SU-DHL-6 (cell line): ENCODE measurements around the gene SRPK2.

Experiments used
- H2AFZ ChIP-seq: fragments of 200-600 bp; sonication (generic); 2 replicates; pipeline ENCODE4 v1.6.1; 2014; ENCODE audit warnings: low read depth, mild to moderate bottlenecking, moderate library complexity, mixed read lengths, antibody characterized with exemption, low read length; ENCODE audit not compliant: severe bottlenecking
- H3F3A ChIP-seq: fragments of 200-600 bp; shearing (Covaris generic); 2 replicates; pipeline ENCODE4 v1.6.0; 2016; ENCODE audit warnings: antibody characterized with exemption, mild to moderate bottlenecking; ENCODE audit not compliant: insufficient read depth
- H3K27ac ChIP-seq: fragments of 200-600 bp; sonication (generic); 2 replicates; pipeline ENCODE4 v1.5.1; 2016; ENCODE audit warnings: low read depth, mild to moderate bottlenecking, low read length, moderate library complexity, mixed read lengths
- H3K27me3 ChIP-seq: fragments of 200-600 bp; sonication (generic), shearing (Covaris generic); 2 replicates; pipeline ENCODE4 v1.6.0; 2014; ENCODE audit warnings: mild to moderate bottlenecking, low read length
- H3K36me3 ChIP-seq: fragments of 200-600 bp; sonication (generic); 2 replicates; pipeline ENCODE4 v1.6.1; 2014; ENCODE audit warnings: mild to moderate bottlenecking, low read length, mixed read lengths
- H3K4me2 ChIP-seq: fragments of 300-600, 200-600 bp; shearing (Covaris generic), sonication (generic); 2 replicates; pipeline ENCODE4 v1.6.0; 2014; ENCODE audit warnings: low read length, low read depth, mild to moderate bottlenecking; ENCODE audit not compliant: poor library complexity, severe bottlenecking
- H3K4me3 ChIP-seq: fragments of 200-600 bp; sonication (generic); 2 replicates; pipeline ENCODE4 v1.5.1; 2014; ENCODE audit warnings: antibody characterized with exemption, low read length, mild to moderate bottlenecking, mixed read lengths; ENCODE audit not compliant: insufficient read depth, poor library complexity, severe bottlenecking
- H3K79me2 ChIP-seq: fragments of 200-600 bp; sonication (generic); 2 replicates; pipeline ENCODE4 v1.6.1; 2014; ENCODE audit warnings: mild to moderate bottlenecking, low read length, moderate library complexity; ENCODE audit not compliant: insufficient read depth
- H3K9ac ChIP-seq: fragments of 200-600 bp; sonication (generic); 2 replicates; pipeline ENCODE4 v1.7.0; 2014; ENCODE audit warnings: mild to moderate bottlenecking, low read length
- H3K9me2 ChIP-seq: fragments of 200-600 bp; sonication (generic); replicated peaks from 2 replicates; pipeline ENCODE4 v1.6.1; 2014; ENCODE audit warnings: low read length; ENCODE audit not compliant: insufficient read depth
- H3K9me3 ChIP-seq: fragments of 200-600 bp; sonication (generic); 2 replicates; pipeline ENCODE4 v1.6.1; 2014; ENCODE audit warnings: low read length, mixed read lengths; ENCODE audit not compliant: insufficient read depth
- H4K20me1 ChIP-seq: fragments of 200-600 bp; sonication (generic); 2 replicates; pipeline ENCODE4 v1.6.1; 2014; ENCODE audit warnings: low read depth, mild to moderate bottlenecking, antibody characterized with exemption, low read length, moderate library complexity, mixed read lengths
- EZH2phosphoT487 ChIP-seq: fragments of 200-600 bp; sonication (generic), shearing (Covaris generic); conservative IDR thresholded peaks from 2 replicates; pipeline ENCODE4 v1.6.1; 2018; ENCODE audit warnings: mild to moderate bottlenecking, antibody characterized with exemption, low read length, moderate library complexity, mixed read lengths
- TF ChIP-seq, protein P1 (sequence below): fragments of 200-600 bp; sonication (generic); IDR thresholded peaks from one replicate; pipeline ENCODE4 v1.5.1; 2017; ENCODE audit warnings: antibody characterized with exemption, mild to moderate bottlenecking, low read length, moderate library complexity; ENCODE audit not compliant: insufficient read depth, poor library complexity, severe bottlenecking

SRPK2 gene

DNA sequence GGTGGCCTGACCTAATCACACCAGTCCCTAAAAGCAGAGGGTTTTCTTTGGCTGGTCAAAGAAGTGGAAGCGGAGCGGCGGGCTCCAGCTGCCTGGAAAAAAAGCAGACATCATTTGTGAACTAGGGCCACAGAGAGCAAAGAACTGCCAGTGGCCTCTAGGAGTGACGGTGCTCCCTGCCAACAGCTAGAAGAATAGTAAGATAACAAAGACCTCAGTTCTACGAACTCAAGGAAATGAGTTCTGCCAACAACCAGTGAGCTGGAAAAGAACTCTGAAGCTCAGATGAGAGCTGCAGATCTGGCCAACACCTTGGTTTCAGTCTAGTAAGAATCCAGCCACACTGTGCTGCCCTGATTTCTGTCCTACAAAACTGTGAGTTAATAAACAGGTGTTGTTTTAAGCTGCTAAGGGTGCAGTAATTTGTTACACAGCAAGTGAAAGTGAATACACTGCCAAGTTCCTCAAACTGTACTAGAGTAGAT, 178.0 kb downstream of the SRPK2 start:
- Histone ChIP-seq H3K9ac (no peak overlapping the region), H3K27me3 (no peaks in the 10 kb centered on the region), H3K4me3 (no peak overlapping the region), H2AFZ (no peak overlapping the region), H3K9me2 (no peaks in the 10 kb centered on the region), H3F3A (no peaks in the 10 kb centered on the region), H3K9me3 (no peaks in the 10 kb centered on the region), H3K79me2 (peaks cover 52% of the 10 kb centered on the region), H3K27ac (no peak overlapping the region), H3K4me2 (peak overlapping the region; percentile 1), H4K20me1 (peaks cover 6% of the 10 kb centered on the region; the same call in 1 of the 2 replicates), H3K36me3 (no peaks in the 10 kb centered on the region)
- TF ChIP-seq EZH2phosphoT487, result no peak
- TF ChIP-seq, protein P1, sequence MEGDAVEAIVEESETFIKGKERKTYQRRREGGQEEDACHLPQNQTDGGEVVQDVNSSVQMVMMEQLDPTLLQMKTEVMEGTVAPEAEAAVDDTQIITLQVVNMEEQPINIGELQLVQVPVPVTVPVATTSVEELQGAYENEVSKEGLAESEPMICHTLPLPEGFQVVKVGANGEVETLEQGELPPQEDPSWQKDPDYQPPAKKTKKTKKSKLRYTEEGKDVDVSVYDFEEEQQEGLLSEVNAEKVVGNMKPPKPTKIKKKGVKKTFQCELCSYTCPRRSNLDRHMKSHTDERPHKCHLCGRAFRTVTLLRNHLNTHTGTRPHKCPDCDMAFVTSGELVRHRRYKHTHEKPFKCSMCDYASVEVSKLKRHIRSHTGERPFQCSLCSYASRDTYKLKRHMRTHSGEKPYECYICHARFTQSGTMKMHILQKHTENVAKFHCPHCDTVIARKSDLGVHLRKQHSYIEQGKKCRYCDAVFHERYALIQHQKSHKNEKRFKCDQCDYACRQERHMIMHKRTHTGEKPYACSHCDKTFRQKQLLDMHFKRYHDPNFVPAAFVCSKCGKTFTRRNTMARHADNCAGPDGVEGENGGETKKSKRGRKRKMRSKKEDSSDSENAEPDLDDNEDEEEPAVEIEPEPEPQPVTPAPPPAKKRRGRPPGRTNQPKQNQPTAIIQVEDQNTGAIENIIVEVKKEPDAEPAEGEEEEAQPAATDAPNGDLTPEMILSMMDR, result no peak

DNA sequence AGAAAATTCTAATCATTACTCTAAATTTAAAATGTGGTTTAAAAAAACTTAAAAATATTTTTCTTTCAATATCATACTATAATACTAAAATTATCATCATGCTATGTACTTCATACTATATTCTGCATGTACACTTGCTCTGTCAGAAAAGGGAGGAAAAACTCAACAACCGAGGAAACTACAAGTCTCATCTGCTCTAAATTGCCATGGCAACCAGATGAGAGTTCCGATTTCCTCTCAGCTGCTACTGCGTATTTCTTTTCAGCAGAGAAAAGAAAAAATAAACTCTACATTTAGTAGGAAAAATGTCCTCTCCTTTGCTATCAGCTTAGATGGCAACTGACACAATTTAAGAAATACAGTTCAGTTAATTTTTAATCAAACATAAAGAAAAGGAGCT, 178.9 kb downstream of the SRPK2 start:
- Histone ChIP-seq H3K9ac (no peak overlapping the region), H3K36me3 (no peaks in the 10 kb centered on the region), H4K20me1 (no peaks in the 10 kb centered on the region), H3K27me3 (no peaks in the 10 kb centered on the region), H3K4me3 (no peak overlapping the region), H3K79me2 (peaks cover 49% of the 10 kb centered on the region), H3K4me2 (peak overlapping the region; percentile 1), H3K9me2 (no peaks in the 10 kb centered on the region), H3K9me3 (no peaks in the 10 kb centered on the region), H2AFZ (no peak overlapping the region), H3F3A (no peaks in the 10 kb centered on the region), H3K27ac (no peak overlapping the region)
- no peak for TF ChIP-seq EZH2phosphoT487
- TF ChIP-seq, protein P1, result no peak

DNA sequence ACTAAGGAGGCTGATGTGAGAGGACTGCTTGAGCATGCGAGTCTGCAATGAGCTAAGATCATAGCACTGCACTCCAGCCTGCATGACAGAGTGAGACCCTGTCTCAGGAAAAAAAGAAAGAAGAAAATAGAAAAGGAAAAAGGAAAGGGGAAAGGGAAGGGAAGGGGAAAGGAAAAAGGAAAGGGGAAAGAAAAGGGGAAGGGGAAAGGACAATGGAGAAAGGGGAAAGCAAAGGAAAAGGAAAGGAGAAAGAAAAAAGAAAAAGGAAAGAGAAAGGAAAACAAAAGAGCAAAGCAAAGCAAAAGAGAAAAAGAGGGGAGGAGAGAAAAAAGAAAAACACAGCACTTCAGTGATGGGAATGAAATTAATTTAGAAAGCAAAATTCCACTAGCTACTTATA, 179.3 kb downstream of the SRPK2 start:
- Histone ChIP-seq H2AFZ (no peak overlapping the region), H4K20me1 (no peaks in the 10 kb centered on the region), H3K4me3 (no peak overlapping the region), H3K9ac (no peak overlapping the region), H3K79me2 (peaks cover 49% of the 10 kb centered on the region), H3K9me2 (no peaks in the 10 kb centered on the region), H3F3A (no peaks in the 10 kb centered on the region), H3K27me3 (no peaks in the 10 kb centered on the region), H3K27ac (no peak overlapping the region), H3K36me3 (no peaks in the 10 kb centered on the region), H3K4me2 (no peak overlapping the region), H3K9me3 (no peaks in the 10 kb centered on the region)
- TF ChIP-seq EZH2phosphoT487, result no peak
- TF ChIP-seq, protein P1, result no peak
